Hepatic stellate cell (primary cell): ENCODE results near the gene GBP4.
"Not testable (repeated sequence)": the region's sequence is repeated elsewhere in the genome, so short reads cannot be mapped to it uniquely, and the experiment has no call there.

ENCODE experiments used
- DNase-seq: peaks from one replicate; pipeline ENCODE4 v3.0.0; 2011; ENCODE audit warnings: low spot score

GBP4 gene

GRCh38 chr1:89198491-89199072 is at the start of gene GBP4:
Gene GBP4 (minus strand): TSS chr1:89198942. CDS start chr1:89198834, 108 bp downstream.
- peak; percentile 31 for DNase-seq

GRCh38 chr1:89243046-89243445 is 44.3 kb upstream of the GBP4 start:
- DNase-seq: no peak

GRCh38 chr1:89221341-89221740 is 22.6 kb upstream of the GBP4 start:
- DNase-seq: no peak

GRCh38 chr1:89219851-89220250 is 21.1 kb upstream of the GBP4 start:
- not testable (repeated sequence) for DNase-seq

- not testable (repeated sequence) for DNase-seq
These were observed 20.2 kb upstream of the GBP4 start for GRCh38 chr1:89218941-89219340.

GRCh38 chr1:89213347-89213746 is 14.6 kb upstream of the GBP4 start:
- no peak for DNase-seq

GRCh38 chr1:89211035-89211634 is 12.4 kb upstream of the GBP4 start:
- DNase-seq: no peak

- no peak for DNase-seq
These were observed 7.6 kb upstream of the GBP4 start for GRCh38 chr1:89206373-89206772.

- DNase-seq: no peak
These were observed 4.4 kb upstream of the GBP4 start for GRCh38 chr1:89203166-89203565.

- DNase-seq: no peak
These were observed 2.5 kb upstream of the GBP4 start for GRCh38 chr1:89201106-89201794.

GRCh38 chr1:89200663-89201062 is 1.9 kb upstream of the GBP4 start:
- DNase-seq: no peak

GRCh38 chr1:89199525-89200031 is 836 bp upstream of the GBP4 start:
- DNase-seq: no peak

GRCh38 chr1:89198081-89198480 is 661 bp downstream of the GBP4 start:
- DNase-seq: no peak

GRCh38 chr1:89195476-89195875 is 3.3 kb downstream of the GBP4 start:
- DNase-seq: no peak

- no peak for DNase-seq
These were observed 7.4 kb downstream of the GBP4 start for GRCh38 chr1:89191314-89191713.

- DNase-seq: no peak
These were observed 8.7 kb downstream of the GBP4 start for GRCh38 chr1:89190017-89190416.

- DNase-seq: no peak
These were observed 19.4 kb downstream of the GBP4 start for GRCh38 chr1:89179343-89179742.

GRCh38 chr1:89176971-89177370 is 21.8 kb downstream of the GBP4 start:
- DNase-seq: no peak

- no peak for DNase-seq
These were observed 23.0 kb downstream of the GBP4 start, which contains the start of gene GBP7 for GRCh38 chr1:89175601-89176256. Gene GBP7 (minus strand): TSS chr1:89176003. CDS start chr1:89171935, 4,068 bp downstream.

- no peak for DNase-seq
These were observed 24.3 kb downstream of the GBP4 start for GRCh38 chr1:89174491-89174890.

- no peak for DNase-seq
These were observed 26.1 kb downstream of the GBP4 start for GRCh38 chr1:89172468-89173143.

- DNase-seq: no peak
These were observed 27.7 kb downstream of the GBP4 start for GRCh38 chr1:89171067-89171438.
